GM12864 (cell line): ENCODE measurements around the gene GMIP.
"Not testable (repeated sequence)": the region's sequence is repeated elsewhere in the genome, so short reads cannot be mapped to it uniquely, and the experiment has no call there.

ENCODE experiments used
- DNase-seq: peaks from one replicate; pipeline ENCODE4 v3.0.0-alpha.2; 2011; ENCODE audit warnings: low read depth
- H3K4me3 ChIP-seq: 2 replicates; pipeline ENCODE4 v1.5.1; 2011; ENCODE audit warnings: mild to moderate bottlenecking, low read depth, low read length, control low read depth
- TF ChIP-seq, protein P1 (sequence below): IDR thresholded peaks from 2 replicates; pipeline ENCODE4 v1.5.1; 2011; ENCODE audit warnings: low read depth, mild to moderate bottlenecking, moderate library complexity, low read length, control low read depth, inconsistent platforms; ENCODE audit errors: missing control alignments

The GMIP gene

DNA sequence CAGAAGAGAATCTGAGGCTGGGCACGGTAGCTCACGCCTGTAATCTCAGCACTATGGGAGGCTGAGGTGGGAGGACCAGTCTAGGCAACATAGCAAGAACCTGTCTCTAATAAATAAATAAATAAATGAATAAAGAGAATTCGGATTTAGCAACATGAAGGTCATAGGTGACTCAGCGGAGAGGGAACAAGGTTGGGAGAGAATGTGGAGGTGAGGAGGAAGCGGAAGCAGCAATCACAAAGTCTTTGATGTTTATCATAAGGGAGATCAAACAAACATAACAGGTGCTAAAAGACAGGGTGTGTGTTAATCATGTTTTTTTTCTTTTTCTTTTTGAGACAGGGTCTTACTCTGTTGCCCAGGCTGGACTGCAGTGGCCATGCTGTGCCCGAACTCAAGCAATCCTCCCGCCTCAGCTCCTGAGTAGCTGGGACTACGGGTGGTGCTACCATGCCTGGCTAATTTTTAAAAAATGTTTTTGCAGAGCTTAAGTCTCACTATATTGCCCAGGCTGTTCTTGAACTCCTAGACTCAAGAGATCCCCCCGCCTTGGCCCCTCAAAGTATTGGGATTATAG lies 41.2 kb downstream of the GMIP start:
- H3K4me3 ChIP-seq = no peak overlapping the region
- TF ChIP-seq, protein P1, sequence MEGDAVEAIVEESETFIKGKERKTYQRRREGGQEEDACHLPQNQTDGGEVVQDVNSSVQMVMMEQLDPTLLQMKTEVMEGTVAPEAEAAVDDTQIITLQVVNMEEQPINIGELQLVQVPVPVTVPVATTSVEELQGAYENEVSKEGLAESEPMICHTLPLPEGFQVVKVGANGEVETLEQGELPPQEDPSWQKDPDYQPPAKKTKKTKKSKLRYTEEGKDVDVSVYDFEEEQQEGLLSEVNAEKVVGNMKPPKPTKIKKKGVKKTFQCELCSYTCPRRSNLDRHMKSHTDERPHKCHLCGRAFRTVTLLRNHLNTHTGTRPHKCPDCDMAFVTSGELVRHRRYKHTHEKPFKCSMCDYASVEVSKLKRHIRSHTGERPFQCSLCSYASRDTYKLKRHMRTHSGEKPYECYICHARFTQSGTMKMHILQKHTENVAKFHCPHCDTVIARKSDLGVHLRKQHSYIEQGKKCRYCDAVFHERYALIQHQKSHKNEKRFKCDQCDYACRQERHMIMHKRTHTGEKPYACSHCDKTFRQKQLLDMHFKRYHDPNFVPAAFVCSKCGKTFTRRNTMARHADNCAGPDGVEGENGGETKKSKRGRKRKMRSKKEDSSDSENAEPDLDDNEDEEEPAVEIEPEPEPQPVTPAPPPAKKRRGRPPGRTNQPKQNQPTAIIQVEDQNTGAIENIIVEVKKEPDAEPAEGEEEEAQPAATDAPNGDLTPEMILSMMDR = no peak
- no peak for DNase-seq

- H3K4me3 ChIP-seq = no peak overlapping the region
- TF ChIP-seq, protein P1 = no peak
- DNase-seq = no peak
Measured at GRCh38 chr19:19600793-19601330, 42.6 kb downstream of the GMIP start.

- not testable (repeated sequence) for DNase-seq
- peak overlapping the region; percentile 26 for H3K4me3 ChIP-seq
Measured at GRCh38 chr19:19598728-19599451, 44.6 kb downstream of the GMIP start.

DNA sequence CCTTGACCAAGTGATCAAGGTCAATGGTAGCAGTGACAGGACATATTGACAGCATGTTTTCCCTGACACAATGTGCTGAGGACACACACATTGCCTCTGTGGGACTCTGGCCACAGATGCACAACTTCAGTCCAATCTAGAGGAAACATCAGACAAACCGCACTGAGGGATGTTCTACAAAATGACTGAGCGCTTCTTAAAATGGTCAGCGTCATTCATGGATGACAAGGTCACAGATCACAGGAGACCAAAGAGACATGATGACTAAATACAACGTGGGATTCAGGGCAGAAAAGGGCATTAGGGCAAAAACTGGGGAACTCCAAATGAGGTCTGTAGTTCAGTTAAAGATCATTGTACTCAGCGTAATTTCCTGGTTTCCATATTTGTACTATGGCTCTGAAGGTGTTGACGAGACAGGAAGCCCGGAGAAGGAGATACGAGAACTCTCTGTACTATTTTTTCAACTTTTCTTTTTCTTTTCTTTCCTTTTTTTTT lies 45.6 kb downstream of the GMIP start:
- peak; percentile 90 for DNase-seq

GRCh38 chr19:19595171-19595701 lies 48.2 kb downstream of the GMIP start:
- TF ChIP-seq, protein P1 = peak; percentile 9
- H3K4me3 ChIP-seq = no peak overlapping the region
- DNase-seq = no peak

More for the DNA sequence above, 45.6 kb downstream of the GMIP start:
- TF ChIP-seq, protein P1 = no peak
- no peak overlapping the region for H3K4me3 ChIP-seq

DNA sequence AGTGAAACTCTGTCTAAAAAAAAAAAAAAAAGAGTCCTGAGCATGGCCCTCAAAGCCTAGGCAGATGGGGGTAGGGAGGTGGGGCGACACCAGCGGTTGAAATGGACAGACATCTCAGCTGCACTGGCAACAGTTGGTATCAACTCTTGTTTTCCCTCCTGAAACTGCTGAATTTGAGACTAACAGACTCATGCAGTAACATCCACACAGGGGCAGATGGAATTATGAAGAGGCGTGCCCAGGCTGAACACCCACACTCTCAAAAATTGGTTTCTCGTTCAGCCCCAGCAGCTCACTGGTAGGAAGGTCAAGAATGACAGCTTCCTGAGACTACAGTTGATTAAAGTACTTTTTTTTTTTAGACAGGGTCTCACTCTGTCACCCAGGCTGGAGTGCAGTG lies 49.1 kb downstream of the GMIP start:
- H3K4me3 ChIP-seq = no peak overlapping the region
- TF ChIP-seq, protein P1 = no peak
- no peak for DNase-seq

DNA sequence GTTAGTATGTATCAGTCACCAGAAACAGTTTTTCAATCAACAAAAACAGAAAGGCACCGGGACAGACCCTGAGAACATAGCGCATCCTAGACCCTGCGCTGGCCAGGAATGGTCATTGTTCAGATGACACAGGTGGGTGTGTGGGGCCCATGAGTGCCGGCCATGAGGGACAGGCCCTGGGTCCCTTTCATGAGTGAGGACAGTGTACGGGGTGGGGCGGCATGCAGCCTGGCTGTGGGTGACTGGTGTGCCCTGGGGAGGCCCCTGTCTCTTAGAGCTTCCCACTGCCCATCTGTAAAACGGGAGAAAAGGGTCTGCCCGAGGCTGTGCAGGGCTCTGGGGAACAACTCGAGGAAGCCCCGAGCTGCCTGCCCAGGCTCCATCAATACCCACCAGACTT lies 50.8 kb downstream of the GMIP start:
- DNase-seq = no peak
- TF ChIP-seq, protein P1 = no peak

More for the DNA sequence above, 50.8 kb downstream of the GMIP start:
- no peak overlapping the region for H3K4me3 ChIP-seq
